ENCODE results near the gene GDPD5. TPM values are rescaled to one million over a fixed set of nuclear protein-coding genes. Genes with fewer than 3 reads are reported as not detected.

Gene GDPD5, protein sequence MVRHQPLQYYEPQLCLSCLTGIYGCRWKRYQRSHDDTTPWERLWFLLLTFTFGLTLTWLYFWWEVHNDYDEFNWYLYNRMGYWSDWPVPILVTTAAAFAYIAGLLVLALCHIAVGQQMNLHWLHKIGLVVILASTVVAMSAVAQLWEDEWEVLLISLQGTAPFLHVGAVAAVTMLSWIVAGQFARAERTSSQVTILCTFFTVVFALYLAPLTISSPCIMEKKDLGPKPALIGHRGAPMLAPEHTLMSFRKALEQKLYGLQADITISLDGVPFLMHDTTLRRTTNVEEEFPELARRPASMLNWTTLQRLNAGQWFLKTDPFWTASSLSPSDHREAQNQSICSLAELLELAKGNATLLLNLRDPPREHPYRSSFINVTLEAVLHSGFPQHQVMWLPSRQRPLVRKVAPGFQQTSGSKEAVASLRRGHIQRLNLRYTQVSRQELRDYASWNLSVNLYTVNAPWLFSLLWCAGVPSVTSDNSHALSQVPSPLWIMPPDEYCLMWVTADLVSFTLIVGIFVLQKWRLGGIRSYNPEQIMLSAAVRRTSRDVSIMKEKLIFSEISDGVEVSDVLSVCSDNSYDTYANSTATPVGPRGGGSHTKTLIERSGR
- total RNA-seq (2012; rRNA removed) = 1.0 and 2.8 TPM in 2 replicates

DNA sequence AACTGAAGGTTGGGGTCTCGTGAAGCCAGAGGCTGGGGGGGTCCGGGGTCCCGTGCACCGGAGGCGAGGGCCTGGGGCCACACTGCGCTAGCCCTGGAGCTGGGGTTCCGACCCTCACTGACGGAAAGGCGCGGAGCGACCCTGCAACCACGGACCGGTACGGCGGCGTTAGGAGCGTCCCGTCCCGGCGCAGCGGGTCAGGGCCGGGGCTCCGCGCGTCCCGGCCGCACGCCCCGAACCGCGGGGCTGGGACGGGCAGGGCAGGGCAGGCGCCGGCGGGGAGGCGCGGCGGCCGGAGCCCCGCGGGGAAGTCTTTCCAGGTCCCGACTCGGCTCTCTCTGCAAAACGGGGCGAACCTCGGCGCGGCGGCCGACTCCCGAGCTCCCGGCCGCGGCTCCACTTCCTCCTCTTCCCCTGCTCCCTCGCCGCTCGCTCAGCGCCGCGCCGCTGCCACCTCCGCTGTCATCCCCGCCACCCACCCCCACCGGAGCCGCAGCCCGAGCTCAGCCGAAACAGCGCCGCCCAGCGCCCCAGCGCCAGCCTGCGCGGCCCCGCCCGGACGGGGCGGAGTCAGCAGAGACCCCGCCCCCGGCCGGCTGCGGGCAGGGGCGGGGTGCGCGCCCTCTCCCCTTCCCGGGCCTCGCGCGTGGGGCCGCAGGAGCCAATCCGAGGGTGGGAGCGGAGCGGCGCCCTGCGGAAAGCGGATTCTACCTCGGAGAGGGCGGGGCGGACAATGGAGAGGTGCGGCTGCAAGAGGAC, at the start of gene GDPD5:
TSS of gene GDPD5 (minus strand) at position 509 of the 759 bp plus-strand sequence. CDS start 48,206 bp downstream, outside the sequence.
- Histone ChIP-seq H3K4me3 (ENCODE audit: low read length) (peak within 1 kb of the TSS; percentile 84), H3K9ac (ENCODE audit: low read depth, low read length) (peak within 1 kb of the TSS; percentile 66)

DNA sequence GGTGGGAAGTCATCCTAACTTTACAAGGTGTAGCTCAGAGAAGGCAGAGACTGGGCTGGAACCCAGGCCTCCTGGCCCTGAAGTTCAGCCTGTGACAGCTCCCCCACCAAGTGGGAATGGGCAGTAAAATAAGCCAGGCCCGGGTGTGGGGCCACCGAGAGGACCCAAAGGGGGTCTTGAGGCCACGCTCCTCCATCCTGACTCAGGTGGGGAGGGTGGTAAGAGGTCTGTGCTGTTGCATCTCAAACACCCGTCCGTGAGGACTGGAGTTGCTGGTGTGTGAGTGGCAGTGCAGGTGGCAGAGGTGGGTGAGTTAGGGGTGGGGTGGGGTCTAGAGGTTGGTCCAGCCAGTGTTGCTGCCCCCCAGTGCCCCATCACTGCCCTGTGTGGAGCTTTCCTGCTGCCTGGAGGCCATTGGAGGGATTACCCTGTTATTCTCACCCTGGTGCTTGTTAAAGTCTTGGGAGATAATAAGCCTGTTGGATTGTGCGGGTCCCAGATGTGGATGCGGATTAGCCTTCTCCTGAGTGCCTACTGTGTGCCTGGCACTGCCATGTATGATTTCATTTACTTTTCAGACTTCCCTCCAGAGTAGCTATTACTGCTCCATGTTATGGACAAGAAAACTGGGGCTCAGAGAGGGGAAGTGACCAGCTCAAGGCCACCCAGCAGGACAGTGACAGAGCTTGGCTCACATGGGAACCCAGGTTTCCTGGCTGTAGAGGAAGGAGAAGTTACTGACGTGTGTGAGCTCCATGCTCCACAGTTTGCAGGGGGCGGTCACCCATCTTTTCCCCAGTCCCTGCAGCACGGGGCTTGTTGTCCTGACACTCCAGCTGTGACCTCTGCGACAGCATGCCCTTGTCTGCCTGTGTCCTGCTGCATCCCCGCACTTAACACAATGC, 49.2 kb upstream of the GDPD5 start:
- H3K9ac ChIP-seq (ENCODE audit: low read depth, low read length) = no peak overlapping the region
- H3K36me3 ChIP-seq (ENCODE audit: insufficient read depth, low read length) = peaks cover 46% of the 10 kb centered on the region
- H3K27me3 ChIP-seq (ENCODE audit: control insufficient read depth, insufficient read depth, low read length) = no peaks in the 10 kb centered on the region
- peaks cover 7% of the 10 kb centered on the region for H3K4me1 ChIP-seq (ENCODE audit: control insufficient read depth, insufficient read depth, low read length)
- H3K4me3 ChIP-seq (ENCODE audit: low read length) = no peak overlapping the region
- no peak overlapping the region for H3K4me2 ChIP-seq (ENCODE audit: low read length)
- no peaks in the 10 kb centered on the region for H3K9me3 ChIP-seq (replicated peaks; ENCODE audit: low read length)

More for the DNA sequence above, at the start of gene GDPD5:
- Histone ChIP-seq H3K36me3 (ENCODE audit: insufficient read depth, low read length) (no peaks in the 10 kb centered on the region), H3K9me3 (replicated peaks; ENCODE audit: low read length) (no peaks in the 10 kb centered on the region), H3K4me2 (ENCODE audit: low read length) (peak within 1 kb of the TSS; percentile 99), H3K4me1 (ENCODE audit: control insufficient read depth, insufficient read depth, low read length) (peaks cover 17% of the 10 kb centered on the region), H3K27me3 (ENCODE audit: control insufficient read depth, insufficient read depth, low read length) (peaks cover 10% of the 10 kb centered on the region)

DNA sequence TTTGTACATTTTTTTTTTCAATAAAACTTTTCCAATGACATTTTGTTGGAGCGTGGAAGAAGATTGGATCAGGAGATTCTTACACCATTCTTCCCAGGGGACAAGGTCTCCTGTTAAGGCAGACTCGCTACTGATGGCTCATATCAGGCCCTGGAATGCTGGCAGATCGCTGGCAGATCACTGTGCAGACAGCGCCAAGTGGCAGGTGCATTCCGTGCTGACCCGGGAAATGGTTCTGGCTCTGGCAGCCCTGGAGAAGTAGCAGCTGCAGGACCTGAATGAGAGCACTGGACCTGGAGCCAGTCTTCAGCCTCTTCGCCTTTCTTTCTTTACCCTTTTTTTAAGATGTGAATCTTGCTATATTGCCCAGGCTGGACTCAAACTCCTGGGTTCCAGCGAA, 47.0 kb upstream of the GDPD5 start:
- no peak overlapping the region for H3K4me3 ChIP-seq (ENCODE audit: low read length)
- no peak overlapping the region for H3K4me2 ChIP-seq (ENCODE audit: low read length)
- H3K27me3 ChIP-seq (ENCODE audit: control insufficient read depth, insufficient read depth, low read length) = no peaks in the 10 kb centered on the region
- peaks cover 7% of the 10 kb centered on the region for H3K4me1 ChIP-seq (ENCODE audit: control insufficient read depth, insufficient read depth, low read length)
- H3K36me3 ChIP-seq (ENCODE audit: insufficient read depth, low read length) = peaks cover 66% of the 10 kb centered on the region
- H3K9me3 ChIP-seq (replicated peaks; ENCODE audit: low read length) = no peaks in the 10 kb centered on the region
- H3K9ac ChIP-seq (ENCODE audit: low read depth, low read length) = no peak overlapping the region

DNA sequence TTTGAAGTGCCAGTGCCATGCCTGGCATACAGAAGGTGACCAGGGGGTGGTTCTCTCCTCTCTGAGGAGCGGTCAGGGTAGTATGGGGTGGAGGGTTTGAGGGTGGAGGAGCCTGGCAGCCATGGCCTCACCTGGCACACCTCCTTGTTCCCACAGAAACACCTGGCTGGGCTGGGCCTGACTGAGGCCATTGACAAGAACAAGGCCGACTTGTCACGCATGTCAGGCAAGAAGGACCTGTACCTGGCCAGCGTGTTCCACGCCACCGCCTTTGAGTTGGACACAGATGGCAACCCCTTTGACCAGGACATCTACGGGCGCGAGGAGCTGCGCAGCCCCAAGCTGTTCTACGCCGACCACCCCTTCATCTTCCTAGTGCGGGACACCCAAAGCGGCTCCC, 45.9 kb upstream of the GDPD5 start:
- Histone ChIP-seq H3K36me3 (ENCODE audit: insufficient read depth, low read length) (peaks cover 75% of the 10 kb centered on the region), H3K9me3 (replicated peaks; ENCODE audit: low read length) (no peaks in the 10 kb centered on the region), H3K4me2 (ENCODE audit: low read length) (no peak overlapping the region), H3K27me3 (ENCODE audit: control insufficient read depth, insufficient read depth, low read length) (no peaks in the 10 kb centered on the region), H3K4me3 (ENCODE audit: low read length) (no peak overlapping the region), H3K9ac (ENCODE audit: low read depth, low read length) (no peak overlapping the region), H3K4me1 (ENCODE audit: control insufficient read depth, insufficient read depth, low read length) (peaks cover 5% of the 10 kb centered on the region)

DNA sequence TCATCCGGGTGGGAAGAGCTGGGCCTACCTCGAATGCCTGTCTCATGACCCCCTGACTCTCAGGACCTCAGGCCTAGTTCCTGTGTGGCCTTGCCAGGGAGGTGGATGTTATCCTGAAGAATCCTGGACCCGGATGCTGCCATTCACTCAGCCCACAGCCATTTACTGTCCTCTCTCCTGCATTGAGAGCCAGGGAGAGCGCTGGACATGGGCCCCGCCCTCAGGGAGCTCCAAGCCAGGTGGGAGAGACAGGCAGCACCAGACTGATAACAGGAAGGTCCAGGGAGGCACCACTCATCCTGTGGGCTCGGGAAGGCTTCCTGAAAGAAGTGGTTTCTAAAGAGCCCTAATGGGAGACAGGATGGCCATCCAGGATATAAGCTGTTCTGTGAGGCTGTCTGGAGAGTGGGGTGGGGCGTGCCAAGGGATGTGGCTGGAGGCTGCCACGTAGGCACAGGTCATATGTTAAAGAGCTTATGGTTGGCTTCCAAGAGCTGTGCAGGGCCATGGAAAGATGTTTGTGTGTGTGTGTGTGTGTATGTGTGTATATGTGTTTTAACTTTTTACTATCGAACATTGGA, 44.9 kb upstream of the GDPD5 start:
- no peaks in the 10 kb centered on the region for H3K27me3 ChIP-seq (ENCODE audit: control insufficient read depth, insufficient read depth, low read length)
- no peak overlapping the region for H3K4me2 ChIP-seq (ENCODE audit: low read length)
- H3K9ac ChIP-seq (ENCODE audit: low read depth, low read length) = no peak overlapping the region
- H3K36me3 ChIP-seq (ENCODE audit: insufficient read depth, low read length) = peaks cover 85% of the 10 kb centered on the region
- peaks cover 8% of the 10 kb centered on the region for H3K4me1 ChIP-seq (ENCODE audit: control insufficient read depth, insufficient read depth, low read length)
- H3K9me3 ChIP-seq (replicated peaks; ENCODE audit: low read length) = no peaks in the 10 kb centered on the region
- H3K4me3 ChIP-seq (ENCODE audit: low read length) = no peak overlapping the region

DNA sequence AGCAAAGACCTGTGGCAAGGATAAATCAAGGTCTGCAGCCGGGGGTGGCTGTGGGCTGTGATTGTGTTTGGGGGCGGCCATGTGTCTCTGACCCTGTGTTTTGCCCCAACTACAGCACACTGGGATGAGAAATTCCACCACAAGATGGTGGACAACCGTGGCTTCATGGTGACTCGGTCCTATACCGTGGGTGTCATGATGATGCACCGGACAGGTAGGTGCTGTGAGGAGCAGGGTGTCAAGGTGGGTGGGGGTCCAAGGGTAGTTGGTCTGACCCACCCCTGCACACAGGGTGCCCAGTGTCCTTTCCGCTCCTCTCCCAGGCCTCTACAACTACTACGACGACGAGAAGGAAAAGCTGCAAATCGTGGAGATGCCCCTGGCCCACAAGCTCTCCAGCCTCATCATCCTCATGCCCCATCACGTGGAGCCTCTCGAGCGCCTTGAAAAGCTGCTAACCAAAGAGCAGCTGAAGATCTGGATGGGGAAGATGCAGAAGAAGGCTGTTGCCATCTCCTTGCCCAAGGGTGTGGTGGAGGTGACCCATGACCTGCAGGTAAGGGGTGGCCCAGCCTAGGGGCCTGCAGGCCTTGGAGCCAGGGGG, 43.0 kb upstream of the GDPD5 start:
- Histone ChIP-seq H3K36me3 (ENCODE audit: insufficient read depth, low read length) (peaks cover 91% of the 10 kb centered on the region), H3K9me3 (replicated peaks; ENCODE audit: low read length) (no peaks in the 10 kb centered on the region), H3K4me2 (ENCODE audit: low read length) (no peak overlapping the region), H3K27me3 (ENCODE audit: control insufficient read depth, insufficient read depth, low read length) (no peaks in the 10 kb centered on the region), H3K4me3 (ENCODE audit: low read length) (no peak overlapping the region), H3K9ac (ENCODE audit: low read depth, low read length) (no peak overlapping the region), H3K4me1 (ENCODE audit: control insufficient read depth, insufficient read depth, low read length) (peaks cover 26% of the 10 kb centered on the region)

DNA sequence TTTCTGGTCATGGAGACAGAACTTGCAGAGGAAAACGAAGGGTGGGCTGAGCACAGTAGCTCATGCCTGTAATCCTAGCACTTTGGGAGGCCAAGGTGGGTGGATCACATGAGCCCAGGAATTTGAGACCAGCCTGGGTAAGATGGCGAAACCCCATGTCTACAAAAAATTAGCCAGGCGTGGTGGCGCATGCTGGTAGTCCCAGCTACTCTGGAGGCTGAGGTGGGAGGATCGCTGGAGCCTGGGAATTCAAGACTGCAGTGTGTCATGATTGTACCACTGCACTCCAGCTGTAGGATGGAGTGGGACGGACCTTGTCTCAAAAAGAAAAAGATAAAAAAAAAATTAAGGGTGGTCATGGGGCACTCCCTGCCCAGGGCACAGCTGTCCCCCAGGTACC, 42.2 kb upstream of the GDPD5 start:
- Histone ChIP-seq H3K4me2 (ENCODE audit: low read length) (no peak overlapping the region), H3K4me1 (ENCODE audit: control insufficient read depth, insufficient read depth, low read length) (peaks cover 28% of the 10 kb centered on the region), H3K27me3 (ENCODE audit: control insufficient read depth, insufficient read depth, low read length) (no peaks in the 10 kb centered on the region), H3K36me3 (ENCODE audit: insufficient read depth, low read length) (peaks cover 83% of the 10 kb centered on the region), H3K9me3 (replicated peaks; ENCODE audit: low read length) (no peaks in the 10 kb centered on the region), H3K4me3 (ENCODE audit: low read length) (no peak overlapping the region), H3K9ac (ENCODE audit: low read depth, low read length) (no peak overlapping the region)

DNA sequence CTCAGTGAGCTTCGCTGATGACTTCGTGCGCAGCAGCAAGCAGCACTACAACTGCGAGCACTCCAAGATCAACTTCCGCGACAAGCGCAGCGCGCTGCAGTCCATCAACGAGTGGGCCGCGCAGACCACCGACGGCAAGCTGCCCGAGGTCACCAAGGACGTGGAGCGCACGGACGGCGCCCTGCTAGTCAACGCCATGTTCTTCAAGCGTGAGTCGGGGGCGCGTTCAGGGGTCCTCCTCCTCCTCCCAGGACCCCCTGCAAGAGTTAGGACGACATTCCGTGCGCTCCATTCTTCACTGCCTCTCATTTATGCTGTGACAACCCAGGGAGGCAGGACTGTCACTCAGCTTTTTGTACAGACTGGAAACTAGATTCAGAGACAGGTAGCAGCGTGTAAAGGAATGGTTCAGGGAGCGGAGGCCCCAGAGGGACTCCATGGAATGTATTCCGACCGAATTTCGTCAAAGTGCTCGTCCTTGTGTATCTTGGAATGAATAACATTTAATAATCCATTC, 41.1 kb upstream of the GDPD5 start:
- Histone ChIP-seq H3K4me1 (ENCODE audit: control insufficient read depth, insufficient read depth, low read length) (peaks cover 28% of the 10 kb centered on the region), H3K9me3 (replicated peaks; ENCODE audit: low read length) (no peaks in the 10 kb centered on the region), H3K27me3 (ENCODE audit: control insufficient read depth, insufficient read depth, low read length) (no peaks in the 10 kb centered on the region), H3K4me3 (ENCODE audit: low read length) (no peak overlapping the region), H3K36me3 (ENCODE audit: insufficient read depth, low read length) (peaks cover 72% of the 10 kb centered on the region), H3K9ac (ENCODE audit: low read depth, low read length) (no peak overlapping the region), H3K4me2 (ENCODE audit: low read length) (no peak overlapping the region)

DNA sequence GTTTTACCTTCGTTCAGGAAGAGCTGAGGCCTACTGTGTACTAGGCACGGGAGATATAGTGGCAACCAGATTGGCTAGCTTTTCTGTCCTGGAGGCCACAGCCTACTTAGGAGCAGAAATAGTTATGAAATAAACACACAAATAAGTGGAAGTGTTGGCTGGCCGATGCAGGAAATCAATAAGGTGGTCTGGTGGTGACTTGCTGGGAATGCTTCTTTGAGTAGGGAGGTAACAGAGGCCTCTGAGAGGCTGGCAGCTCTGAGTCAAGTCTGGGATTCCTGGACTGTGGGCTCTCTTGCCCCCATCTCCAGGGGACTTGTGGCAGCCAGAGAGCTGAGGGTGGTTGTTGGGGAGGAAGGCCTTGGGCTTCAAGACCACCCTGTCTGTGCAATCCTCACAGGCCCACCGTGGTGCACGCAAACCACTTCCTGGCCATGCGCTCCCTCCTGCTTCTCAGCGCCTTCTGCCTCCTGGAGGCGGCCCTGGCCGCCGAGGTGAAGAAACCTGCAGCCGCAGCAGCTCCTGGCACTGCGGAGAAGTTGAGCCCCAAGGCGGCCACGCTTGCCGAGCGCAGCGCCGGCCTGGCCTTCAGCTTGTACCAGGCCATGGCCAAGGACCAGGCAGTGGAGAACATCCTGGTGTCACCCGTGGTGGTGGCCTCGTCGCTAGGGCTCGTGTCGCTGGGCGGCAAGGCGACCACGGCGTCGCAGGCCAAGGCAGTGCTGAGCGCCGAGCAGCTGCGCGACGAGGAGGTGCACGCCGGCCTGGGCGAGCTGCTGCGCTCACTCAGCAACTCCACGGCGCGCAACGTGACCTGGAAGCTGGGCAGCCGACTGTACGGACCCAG, 40.4 kb upstream of the GDPD5 start:
- Histone ChIP-seq H3K4me2 (ENCODE audit: low read length) (peak overlapping the region; percentile 95), H3K4me1 (ENCODE audit: control insufficient read depth, insufficient read depth, low read length) (peaks cover 33% of the 10 kb centered on the region), H3K27me3 (ENCODE audit: control insufficient read depth, insufficient read depth, low read length) (no peaks in the 10 kb centered on the region), H3K4me3 (ENCODE audit: low read length) (peak overlapping the region; percentile 85), H3K9me3 (replicated peaks; ENCODE audit: low read length) (no peaks in the 10 kb centered on the region), H3K36me3 (ENCODE audit: insufficient read depth, low read length) (peaks cover 65% of the 10 kb centered on the region), H3K9ac (ENCODE audit: low read depth, low read length) (peak overlapping the region; percentile 42)
